Testis (tissue), 3 donors: Measurements from ENCODE around the gene C2orf92. TPM values are rescaled to one million over a fixed set of nuclear protein-coding genes. Genes with fewer than 3 reads are reported as not detected.

ENCODE experiments used
- DNase-seq: peaks from one replicate; pipeline ENCODE4 v3.0.0-alpha.2; 2019
- H3K27ac ChIP-seq, 2 donors: fragments of 200-600 bp; sonication (generic); one replicate each; pipeline ENCODE4 v1.5.1; 2019
- H3K27me3 ChIP-seq: fragments of 200-600 bp; sonication (generic); one replicate; pipeline ENCODE4 v1.5.1; 2019
- H3K36me3 ChIP-seq: fragments of 200-600 bp; sonication (generic); one replicate; pipeline ENCODE4 v1.5.1; 2017; ENCODE audit warnings: low read depth; ENCODE audit errors: missing control alignments
- H3K4me1 ChIP-seq: fragments of 200-600 bp; sonication (generic); one replicate; pipeline ENCODE4 v1.5.1; 2019
- H3K4me3 ChIP-seq, 2 donors: fragments of 200-600 bp; sonication (generic); one replicate each; pipeline ENCODE4 v1.5.1; 2017 to 2019
- H3K9me3 ChIP-seq: fragments of 200-600 bp; sonication (generic); one replicate; pipeline ENCODE4 v1.5.1; 2017
- POLR2A ChIP-seq: fragments of 450-650 bp; IDR thresholded peaks from one replicate; pipeline ENCODE4 v1.6.1; 2017; ENCODE audit warnings: antibody characterized with exemption, mild to moderate bottlenecking, moderate library complexity
- WGBS, 2 donors: methylation state at CpG; one replicate each; pipeline ENCODE4 v1.1.5; 2018; 5-methylcytosine and 5-hydroxymethylcytosine counted together
- intact Hi-C: fragments of 100-400 bp; cut with DNase I; formaldehyde crosslinking; loops from one replicate; pipeline ENCODE4 v1.15.1; 2023; ENCODE audit warnings: low total_unique reads
- polyA plus RNA-seq: library from polyadenylated mRNA; stranded (reverse); fragments of 350-450 nt; fragmentation: Illumina TruSeq; extraction: RNeasy Lipid Tissue Mini Kit (QIAGEN cat#74804); gene quantifications from one replicate; pipeline ENCODE4 v1.2.3, GENCODE V29; 2014; ENCODE audit warnings: low read depth, low replicate concordance; ENCODE audit not compliant: insufficient read depth
- total RNA-seq, 2 donors: library from RNA; depleted of rRNA; stranded (reverse); fragments of >200 nt; gene quantifications; one replicate each; pipeline ENCODE4 v1.2.3, GENCODE V29; 2016
- TF ChIP-seq, protein P1 (sequence below), 3 experiments: fragments of 450-650 bp in 2 of 3; fragments of 200-600 bp in 1 of 3; sonication (generic) in 1 of 3; IDR thresholded peaks; one replicate each; pipeline ENCODE4 v1.5.1; 2016 to 2019; ENCODE audit warnings: antibody characterized with exemption in 3 of 3, mild to moderate bottlenecking in 2 of 3, moderate library complexity in 1 of 3

C2orf92 gene
- total and polyA plus RNA-seq, 3 donors from 2014 or later = 27.8 to 51.2 (median 35.7) TPM

- Histone ChIP-seq H3K9me3 (no peaks in the 10 kb centered on the region), H3K27me3 (no peaks in the 10 kb centered on the region), H3K27ac (no peak overlapping the region), H3K36me3 (no peaks in the 10 kb centered on the region), H3K4me3 (no peak overlapping the region), H3K4me1 (no peaks in the 10 kb centered on the region)
- intact Hi-C loops = loop anchor here (10.0 kb wide), 1 partner anchor 1629 kb away; no protein-coding TSS in a partner anchor
- no peak for DNase-seq
- TF ChIP-seq POLR2A = no peak
- TF ChIP-seq, protein P1, sequence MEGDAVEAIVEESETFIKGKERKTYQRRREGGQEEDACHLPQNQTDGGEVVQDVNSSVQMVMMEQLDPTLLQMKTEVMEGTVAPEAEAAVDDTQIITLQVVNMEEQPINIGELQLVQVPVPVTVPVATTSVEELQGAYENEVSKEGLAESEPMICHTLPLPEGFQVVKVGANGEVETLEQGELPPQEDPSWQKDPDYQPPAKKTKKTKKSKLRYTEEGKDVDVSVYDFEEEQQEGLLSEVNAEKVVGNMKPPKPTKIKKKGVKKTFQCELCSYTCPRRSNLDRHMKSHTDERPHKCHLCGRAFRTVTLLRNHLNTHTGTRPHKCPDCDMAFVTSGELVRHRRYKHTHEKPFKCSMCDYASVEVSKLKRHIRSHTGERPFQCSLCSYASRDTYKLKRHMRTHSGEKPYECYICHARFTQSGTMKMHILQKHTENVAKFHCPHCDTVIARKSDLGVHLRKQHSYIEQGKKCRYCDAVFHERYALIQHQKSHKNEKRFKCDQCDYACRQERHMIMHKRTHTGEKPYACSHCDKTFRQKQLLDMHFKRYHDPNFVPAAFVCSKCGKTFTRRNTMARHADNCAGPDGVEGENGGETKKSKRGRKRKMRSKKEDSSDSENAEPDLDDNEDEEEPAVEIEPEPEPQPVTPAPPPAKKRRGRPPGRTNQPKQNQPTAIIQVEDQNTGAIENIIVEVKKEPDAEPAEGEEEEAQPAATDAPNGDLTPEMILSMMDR (IDR thresholded peaks at IDR 0.05) = no peak
Measured at GRCh38 chr2:97693476-97693875, 24.0 kb downstream of the C2orf92 start.

GRCh38 chr2:97695744-97696143, 26.2 kb downstream of the C2orf92 start:
- Histone ChIP-seq H3K4me1 (no peaks in the 10 kb centered on the region), H3K9me3 (no peaks in the 10 kb centered on the region), H3K36me3 (no peaks in the 10 kb centered on the region), H3K4me3 (no peak overlapping the region), H3K27me3 (no peaks in the 10 kb centered on the region), H3K27ac (no peak overlapping the region)
- TF ChIP-seq POLR2A = no peak
- TF ChIP-seq, protein P1 (IDR thresholded peaks at IDR 0.05) = no peak
- intact Hi-C loops = loop anchor here (10.0 kb wide), 1 partner anchor 1631 kb away; no protein-coding TSS in a partner anchor
- no peak for DNase-seq
- WGBS, 2 donors = 91 to 98% methylated on average over 5 of the region's 5 CpGs

- H3K4me3 ChIP-seq = no peak overlapping the region
- H3K9me3 ChIP-seq = no peaks in the 10 kb centered on the region
- no peaks in the 10 kb centered on the region for H3K4me1 ChIP-seq
- H3K27ac ChIP-seq = no peak overlapping the region
- peak; percentile 96 for DNase-seq
- 26 to 30% methylated on average over 14 of the region's 14 CpGs for WGBS, 2 donors
- no peaks in the 10 kb centered on the region for H3K36me3 ChIP-seq
- intact Hi-C loops = loop anchor here (10.0 kb wide), 1 partner anchor 1633 kb away; no protein-coding TSS in a partner anchor
- H3K27me3 ChIP-seq = no peaks in the 10 kb centered on the region
- no peak for TF ChIP-seq POLR2A
- TF ChIP-seq, protein P1 (IDR thresholded peaks at IDR 0.05) = peak; percentile 98
Measured at GRCh38 chr2:97697252-97698235, 28.0 kb downstream of the C2orf92 start.

DNA sequence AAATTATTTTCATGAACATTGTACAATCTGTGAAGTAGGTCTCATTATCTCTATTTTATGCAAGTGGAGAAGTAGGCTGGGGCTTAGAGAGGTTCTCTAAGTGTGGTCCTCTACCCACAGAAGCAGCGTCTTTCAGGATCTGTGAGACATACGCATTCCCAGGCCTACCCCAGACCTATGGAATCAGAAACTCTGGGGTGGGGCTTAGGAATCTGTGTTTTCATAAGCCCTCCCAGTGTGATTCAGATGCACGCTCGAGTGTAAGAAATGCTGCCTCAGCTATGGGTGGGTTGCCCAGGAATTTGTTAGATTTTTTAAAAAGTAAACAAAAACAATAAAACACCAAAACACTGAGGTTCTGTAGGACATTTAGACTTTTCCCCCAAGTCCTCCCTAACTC, 29.0 kb downstream of the C2orf92 start:
- Histone ChIP-seq H3K27ac (no peak overlapping the region), H3K36me3 (no peaks in the 10 kb centered on the region), H3K4me3 (no peak overlapping the region), H3K27me3 (no peaks in the 10 kb centered on the region), H3K9me3 (no peaks in the 10 kb centered on the region), H3K4me1 (no peaks in the 10 kb centered on the region)
- no peak for DNase-seq
- no peak for TF ChIP-seq POLR2A
- TF ChIP-seq, protein P1 (IDR thresholded peaks at IDR 0.05) = no peak
- 78 to 87% methylated on average over 4 of the region's 4 CpGs for WGBS, 2 donors
- intact Hi-C loops = loop anchor here (10.0 kb wide), 1 partner anchor 1634 kb away; no protein-coding TSS in a partner anchor
